HCT116 (cell line): ENCODE data around the gene OR4D2. TPM values are rescaled to one million over a fixed set of nuclear protein-coding genes. Genes with fewer than 3 reads are reported as not detected.

Source experiments
- ATAC-seq: fragments of 200-7000 bp; cut with Tn5 transposase; 2 replicates; pipeline ENCODE4 v1.9.1; 2020; ENCODE audit warnings: mild to moderate bottlenecking, moderate library complexity
- BruUV-seq: library from RNA; stranded (reverse); fragments of 400-500 nt; replicated peaks from 2 replicates; lab custom pipeline; 2021; lab: Mats Ljungman, UMichigan
- CTCF ChIA-PET: fragments of 300-600 bp; sonication (Branson Sonifier 250); formaldehyde crosslinking; loops from one replicate; lab custom pipeline; 2021; ENCODE audit warnings: antibody characterized with exemption; lab: Charles Lee
- POLR2A ChIA-PET: fragments of 300-600, 350-600 bp; sonication (Branson Sonifier 250); formaldehyde crosslinking; loops from one replicate; lab custom pipeline; 2021; ENCODE audit warnings: antibody characterized with exemption; lab: Charles Lee
- RAD21 ChIA-PET, 2 experiments: fragments of 300-600 bp; sonication (Branson Sonifier 250); formaldehyde crosslinking; loops; one replicate each; lab custom pipeline; 2023; ENCODE audit warnings: low total read pairs in 2 of 2; ENCODE audit not compliant: uncharacterized antibody in 2 of 2, unreplicated experiment in 2 of 2, low non-redundant PET in 1 of 2; lab: Charles Lee
- DNase-seq: peaks from one replicate; pipeline ENCODE4 v3.0.0-alpha.2; 2010; ENCODE audit warnings: low read depth, low spot score
- H2AFZ ChIP-seq: fragments of 200-600 bp; shearing (Covaris generic), sonication (generic); 2 replicates; pipeline ENCODE4 v1.6.1; 2017; ENCODE audit warnings: low read depth, mixed run types, mixed read lengths, antibody characterized with exemption, low read length; ENCODE audit not compliant: poor library complexity, severe bottlenecking
- H3K27ac ChIP-seq: 2 replicates; pipeline ENCODE4 v1.5.1; 2012; ENCODE audit warnings: low read depth, low read length
- H3K27me3 ChIP-seq: fragments of 200-600 bp; sonication (generic); 2 replicates; pipeline ENCODE4 v1.6.1; 2016; ENCODE audit warnings: mixed run types, low read length, mixed read lengths; ENCODE audit not compliant: insufficient read depth
- H3K36me3 ChIP-seq, 2 experiments: fragments of 200-500 bp in 1 of 2; fragments of 200-600 bp in 1 of 2; sonication (Bioruptor generic) in 1 of 2; sonication (generic) in 1 of 2; 2 replicates each; pipeline versions ENCODE4 v1.5.1 to v1.6.1; 2014 to 2016; ENCODE audit warnings: low read length in 2 of 2, inconsistent platforms in 1 of 2, mixed read lengths in 1 of 2, mixed run types in 1 of 2; ENCODE audit not compliant: insufficient read depth in 2 of 2, control insufficient read depth in 1 of 2
- H3K4me1 ChIP-seq, 2 experiments: fragments of 200-600 bp in 1 of 2; sonication (generic) in 1 of 2; 2 replicates each; pipeline versions ENCODE4 v1.5.1 to v1.6.1; 2012 to 2017; ENCODE audit warnings: low read length in 2 of 2, inconsistent platforms in 1 of 2, mild to moderate bottlenecking in 1 of 2, mixed read lengths in 1 of 2, mixed run types in 1 of 2, moderate library complexity in 1 of 2; ENCODE audit not compliant: insufficient read depth in 2 of 2, control insufficient read depth in 1 of 2
- H3K4me2 ChIP-seq: fragments of 200-600 bp; sonication (generic); 2 replicates; pipeline ENCODE4 v1.6.1; 2017; ENCODE audit warnings: mixed run types, low read length, mixed read lengths
- H3K4me3 ChIP-seq, 2 experiments: fragments of 200-600 bp in 1 of 2; sonication (generic) in 1 of 2; replicated peaks in 1 of 2; 2 replicates each; pipeline ENCODE4 v1.5.1; 2011 to 2016; ENCODE audit warnings: low read length in 2 of 2, control low read depth in 1 of 2, low read depth in 1 of 2, mild to moderate bottlenecking in 1 of 2, mixed read lengths in 1 of 2, mixed run types in 1 of 2
- H3K79me2 ChIP-seq: fragments of 200-600 bp; sonication (generic); 2 replicates; pipeline ENCODE4 v1.6.1; 2017; ENCODE audit warnings: mild to moderate bottlenecking, mixed run types, low read length, moderate library complexity, mixed read lengths; ENCODE audit not compliant: insufficient read depth
- H3K9ac ChIP-seq: fragments of 200-600 bp; sonication (generic); 2 replicates; pipeline ENCODE4 v1.6.1; 2016; ENCODE audit warnings: low read length, mixed read lengths
- H3K9me2 ChIP-seq: fragments of 200-600 bp; sonication (generic), shearing (Covaris generic); 2 replicates; pipeline ENCODE4 v1.6.1; 2017; ENCODE audit warnings: mixed run types, mild to moderate bottlenecking, moderate library complexity; ENCODE audit not compliant: insufficient read depth
- H3K9me3 ChIP-seq, 2 experiments: fragments of 200-500 bp in 1 of 2; fragments of 200-600 bp in 1 of 2; sonication (Bioruptor generic) in 1 of 2; sonication (generic) in 1 of 2; 2 replicates each; pipeline ENCODE4 v1.6.1; 2014 to 2017; ENCODE audit warnings: low read length in 2 of 2, mixed read lengths in 2 of 2, inconsistent platforms in 1 of 2, low read depth in 1 of 2, mild to moderate bottlenecking in 1 of 2, mixed run types in 1 of 2, moderate library complexity in 1 of 2; ENCODE audit not compliant: control insufficient read depth in 1 of 2, insufficient read depth in 1 of 2
- H4K20me1 ChIP-seq: fragments of 200-600 bp; sonication (generic), shearing (Covaris generic); 2 replicates; pipeline ENCODE4 v1.6.1; 2017; ENCODE audit warnings: mixed run types, mild to moderate bottlenecking, moderate library complexity; ENCODE audit not compliant: insufficient read depth
- CEBPB ChIP-seq: IDR thresholded peaks from 2 replicates; pipeline ENCODE4 v1.6.1; 2012; ENCODE audit warnings: low read depth
- CTCF ChIP-seq, 3 experiments: fragments of 200-600 bp in 1 of 3; sonication (generic) in 1 of 3; IDR thresholded peaks in 2 of 3; conservative IDR thresholded peaks in 1 of 3; 2 replicates each; pipeline ENCODE4 v1.5.1; 2012 to 2017; ENCODE audit warnings: low read depth in 2 of 3, low read length in 2 of 3, antibody characterized with exemption in 1 of 3, borderline replicate concordance in 1 of 3, control low read depth in 1 of 3, mild to moderate bottlenecking in 1 of 3, mixed read lengths in 1 of 3, mixed run types in 1 of 3, moderate library complexity in 1 of 3; ENCODE audit not compliant: insufficient read depth in 1 of 3
- POLR2A ChIP-seq: IDR thresholded peaks from 2 replicates; pipeline ENCODE4 v1.7.0; 2011; ENCODE audit warnings: borderline replicate concordance; ENCODE audit not compliant: insufficient read depth, insufficient read length; ENCODE audit errors: extremely low read depth
- SRF ChIP-seq: IDR thresholded peaks from 2 replicates; pipeline ENCODE4 v1.6.1; 2012; ENCODE audit warnings: low read depth
- intact Hi-C: fragments of 100-400 bp; cut with micrococcal nuclease; formaldehyde crosslinking; loops from 2 replicates; pipeline ENCODE4 v1.10.0; 2022
- total RNA-seq: library from RNA; stranded (reverse); gene quantifications from one replicate; pipeline ENCODE4 v1.2.1, GENCODE V29; 2021; ENCODE audit not compliant: unreplicated experiment

OR4D2 gene
- total RNA-seq, 1 experiment from 2014 or later = not detected

- POLR2A ChIA-PET = no interaction called here
- Histone ChIP-seq H3K79me2 (no peaks in the 10 kb centered on the region), H3K27ac (no peak overlapping the region), H3K4me3 (no peak overlapping the region), H3K9me2 (no peaks in the 10 kb centered on the region), H3K9ac (no peak overlapping the region), H2AFZ (no peak overlapping the region), H3K4me1 (peaks cover 0 to 3% of the 10 kb centered on the region in 2 experiments; a peak in 1 of 4 replicates), H3K36me3 (0 out of 4 replicates have a peak, but pooled peaks cover 0 to 2% of the 10 kb centered on the region in 2 experiments), H3K27me3 (no peaks in the 10 kb centered on the region; the same call in 1 of the 2 replicates), H3K4me2 (no peak overlapping the region), H4K20me1 (no peaks in the 10 kb centered on the region), H3K9me3 (no peaks in the 10 kb centered on the region)
- CTCF ChIA-PET = no interaction called here
- no TSS peak for BruUV-seq
- intact Hi-C loops = no loop called here
- TF ChIP-seq CTCF (IDR thresholded peaks at IDR 0.05 in 2 of 3, conservative IDR thresholded peaks at IDR 0.05 in 1 of 3; ENCODE audit: borderline replicate concordance in 1 of 3, insufficient read depth in 1 of 3, low read depth in 2 of 3, low read length in 2 of 3) (no peak), POLR2A (no peak)
- DNase-seq (no peak), ATAC-seq (no peak)
- RAD21 ChIA-PET = no interaction called here
Observed at GRCh38 chr17:58202859-58203258, 36.1 kb downstream of the OR4D2 start.

- no peaks in the 10 kb centered on the region for H4K20me1 ChIP-seq
- TF ChIP-seq SRF = no peak
- TF ChIP-seq CTCF (IDR thresholded peaks at IDR 0.05 in 2 of 3, conservative IDR thresholded peaks at IDR 0.05 in 1 of 3; ENCODE audit: borderline replicate concordance in 1 of 3, insufficient read depth in 1 of 3, low read depth in 2 of 3, low read length in 2 of 3) = no peak
- no peak for TF ChIP-seq CEBPB
- ATAC-seq = no peak
- no peak overlapping the region for H2AFZ ChIP-seq
- no peak overlapping the region for H3K27ac ChIP-seq
- peaks cover 0 to 5% of the 10 kb centered on the region in 2 experiments; a peak in 1 of 4 replicates for H3K36me3 ChIP-seq
- intact Hi-C loops = no loop called here
- H3K9me3 ChIP-seq = no peaks in the 10 kb centered on the region
- no peak overlapping the region for H3K4me3 ChIP-seq
- H3K79me2 ChIP-seq = no peaks in the 10 kb centered on the region
- H3K9ac ChIP-seq = no peak overlapping the region
- RAD21 ChIA-PET = no interaction called here
- POLR2A ChIA-PET = no interaction called here
- CTCF ChIA-PET = no interaction called here
- H3K4me2 ChIP-seq = no peak overlapping the region
- no peaks in the 10 kb centered on the region for H3K9me2 ChIP-seq
- peaks cover 0 to 2% of the 10 kb centered on the region in 2 experiments; a peak in 1 of 4 replicates for H3K4me1 ChIP-seq
- no peak for DNase-seq
- H3K27me3 ChIP-seq = no peaks in the 10 kb centered on the region
- BruUV-seq = no TSS peak
Observed at GRCh38 chr17:58204796-58205195, 38.0 kb downstream of the OR4D2 start.
